ENCODE results near the gene PCSK7. TPM values are rescaled to one million over a fixed set of nuclear protein-coding genes. Genes with fewer than 3 reads are reported as not detected.
A peak's percentile ranks its signal among the peaks of the same experiment; 100 is the strongest.
"Not testable (repeated sequence)": the region's sequence is repeated elsewhere in the genome, so short reads cannot be mapped to it uniquely, and the experiment has no call there.

The PCSK7 gene
- total RNA-seq, 1 donor from 2014 or later: 35.1 TPM

GRCh38 chr11:117218133-117218915 is 13.5 kb downstream of the PCSK7 start:
- DNase-seq (ENCODE audit: low read depth in 2 of 2): peak in 1 of 2 donors; percentile 73

DNA sequence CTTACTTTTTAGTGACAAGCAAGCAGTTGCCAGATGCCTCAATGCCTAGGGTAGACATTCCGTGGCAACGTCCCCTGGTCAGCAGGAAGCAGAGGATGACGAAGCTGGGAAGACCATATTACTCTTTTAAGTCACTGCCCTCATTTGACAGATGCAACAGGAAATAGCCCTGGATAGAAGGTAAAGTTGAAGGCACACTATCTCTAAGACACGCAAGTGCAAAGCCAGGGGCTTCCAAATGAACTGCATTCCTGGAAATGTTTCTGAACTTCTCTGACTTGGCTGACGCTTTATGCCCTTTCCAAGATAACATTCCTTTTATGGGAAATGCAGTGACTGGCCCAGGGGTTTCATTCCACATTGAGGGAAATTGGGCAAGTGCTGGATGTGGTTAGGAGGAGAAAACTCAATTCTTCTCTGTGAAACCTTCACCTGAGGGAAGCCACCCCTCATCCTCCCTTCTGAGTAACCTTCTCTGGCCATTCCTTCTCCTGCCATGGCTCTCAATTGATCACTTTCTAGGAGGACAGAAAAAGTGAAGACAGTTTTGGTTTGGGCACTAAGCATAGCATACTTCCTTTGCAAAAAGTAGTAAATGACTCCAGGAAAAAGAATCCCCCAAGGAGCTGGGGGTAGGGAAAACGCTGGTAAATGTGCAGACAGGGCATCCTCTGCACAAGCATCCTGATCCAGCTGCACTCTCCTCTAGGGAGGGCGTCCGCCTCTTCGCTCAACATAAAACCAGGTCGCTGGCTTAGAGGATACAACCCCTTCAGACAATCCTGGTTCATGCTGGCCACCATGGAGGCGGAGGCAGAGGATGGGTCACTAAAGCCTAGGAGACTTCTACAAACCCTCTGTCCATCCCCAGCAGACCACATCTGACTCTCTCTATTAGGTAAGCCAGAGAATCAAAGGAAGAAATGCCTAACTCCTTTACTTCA is 14.5 kb downstream of the PCSK7 start:
- DNase-seq (ENCODE audit: low read depth in 2 of 2): peak in 1 of 2 donors; percentile 81

- no peak for DNase-seq (ENCODE audit: low read depth in 2 of 2)
Observed at GRCh38 chr11:117214404-117215110, 17.3 kb downstream of the PCSK7 start.

DNA sequence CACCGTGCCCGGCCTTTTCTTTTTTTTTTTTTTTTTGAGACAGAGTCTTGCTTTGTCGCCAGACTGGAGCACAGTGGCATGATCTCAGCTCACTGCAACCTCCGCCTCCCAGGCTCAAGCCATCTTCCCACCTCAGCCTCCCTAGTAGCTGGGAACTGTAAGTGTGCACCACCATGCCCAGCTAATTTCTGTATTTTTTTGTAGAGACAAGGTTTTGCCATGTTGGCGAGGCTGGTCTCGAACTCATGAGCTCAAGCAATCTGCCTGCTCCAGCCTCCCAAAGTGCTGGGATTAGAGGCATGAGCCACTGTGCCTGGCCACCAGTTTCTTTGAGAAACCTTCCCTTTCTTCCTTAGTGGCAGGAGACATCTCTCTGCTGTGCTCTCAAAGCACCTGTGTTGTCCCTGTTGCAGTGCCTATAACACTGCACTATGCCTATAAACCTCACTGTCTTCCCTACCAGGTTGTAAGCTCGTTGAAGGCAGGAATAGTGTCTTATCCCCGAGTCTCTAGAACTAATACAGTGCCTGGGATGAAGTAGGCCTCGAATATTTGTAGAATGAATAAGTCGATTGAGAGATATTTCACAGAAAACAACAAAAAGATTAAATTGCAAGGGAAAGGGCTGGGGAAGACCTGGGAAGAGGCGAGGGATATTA is 19.0 kb downstream of the PCSK7 start:
- DNase-seq (ENCODE audit: low read depth in 2 of 2): no peak

DNA sequence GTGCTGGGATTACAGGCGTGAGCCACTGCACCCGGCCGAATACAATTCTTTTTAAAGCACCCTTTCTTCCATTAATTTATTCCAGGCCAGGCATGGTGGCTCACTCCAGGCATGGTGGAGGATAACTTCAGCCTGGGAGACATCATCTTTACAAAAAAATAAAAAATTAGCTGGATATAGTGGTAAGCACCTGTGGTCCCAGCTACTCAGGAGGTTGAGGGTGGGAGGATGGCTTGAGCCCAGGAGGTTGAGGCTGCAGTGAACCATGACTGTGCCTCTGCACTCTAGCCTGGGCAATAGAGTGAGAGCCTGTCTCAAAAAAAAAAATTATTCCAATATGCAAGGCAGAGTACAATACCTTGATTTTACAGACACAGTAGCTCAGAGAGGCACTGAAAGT is 21.3 kb downstream of the PCSK7 start:
- no peak for DNase-seq (ENCODE audit: low read depth in 2 of 2)

- DNase-seq (ENCODE audit: low read depth in 2 of 2): not testable (repeated sequence)
Observed at GRCh38 chr11:117209351-117210125, 22.3 kb downstream of the PCSK7 start.

DNA sequence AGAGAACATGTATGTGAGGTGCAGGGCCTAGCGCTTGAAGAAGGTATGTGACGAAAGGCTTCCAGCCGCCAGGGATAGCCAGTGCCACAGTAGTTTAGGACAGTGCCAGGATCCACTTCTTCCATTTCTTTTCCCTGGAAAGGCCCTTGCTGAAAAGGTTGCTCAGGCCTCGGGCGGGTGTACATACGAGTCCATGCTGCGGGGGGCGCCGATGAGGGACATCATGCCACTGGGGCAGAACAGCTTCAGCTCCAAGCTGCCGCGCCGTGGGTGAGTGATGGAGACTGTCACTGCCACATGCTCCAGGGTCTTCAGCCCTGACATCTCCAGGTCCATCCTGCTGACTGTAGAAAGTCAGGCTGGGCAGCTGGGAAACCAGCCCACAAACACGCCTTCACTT is 23.2 kb downstream of the PCSK7 start:
- DNase-seq (ENCODE audit: low read depth in 2 of 2): not testable (repeated sequence)

- not testable (repeated sequence) for DNase-seq (ENCODE audit: low read depth in 2 of 2)
Observed at GRCh38 chr11:117207481-117207880, 24.4 kb downstream of the PCSK7 start.

- DNase-seq (ENCODE audit: low read depth in 2 of 2): not testable (repeated sequence)
Observed at GRCh38 chr11:117206859-117207258, 25.0 kb downstream of the PCSK7 start.

GRCh38 chr11:117206111-117206510 is 25.8 kb downstream of the PCSK7 start:
- DNase-seq (ENCODE audit: low read depth in 2 of 2): not testable (repeated sequence)

- no peak for DNase-seq (ENCODE audit: low read depth in 2 of 2)
Observed at GRCh38 chr11:117205211-117205818, 26.6 kb downstream of the PCSK7 start.

DNA sequence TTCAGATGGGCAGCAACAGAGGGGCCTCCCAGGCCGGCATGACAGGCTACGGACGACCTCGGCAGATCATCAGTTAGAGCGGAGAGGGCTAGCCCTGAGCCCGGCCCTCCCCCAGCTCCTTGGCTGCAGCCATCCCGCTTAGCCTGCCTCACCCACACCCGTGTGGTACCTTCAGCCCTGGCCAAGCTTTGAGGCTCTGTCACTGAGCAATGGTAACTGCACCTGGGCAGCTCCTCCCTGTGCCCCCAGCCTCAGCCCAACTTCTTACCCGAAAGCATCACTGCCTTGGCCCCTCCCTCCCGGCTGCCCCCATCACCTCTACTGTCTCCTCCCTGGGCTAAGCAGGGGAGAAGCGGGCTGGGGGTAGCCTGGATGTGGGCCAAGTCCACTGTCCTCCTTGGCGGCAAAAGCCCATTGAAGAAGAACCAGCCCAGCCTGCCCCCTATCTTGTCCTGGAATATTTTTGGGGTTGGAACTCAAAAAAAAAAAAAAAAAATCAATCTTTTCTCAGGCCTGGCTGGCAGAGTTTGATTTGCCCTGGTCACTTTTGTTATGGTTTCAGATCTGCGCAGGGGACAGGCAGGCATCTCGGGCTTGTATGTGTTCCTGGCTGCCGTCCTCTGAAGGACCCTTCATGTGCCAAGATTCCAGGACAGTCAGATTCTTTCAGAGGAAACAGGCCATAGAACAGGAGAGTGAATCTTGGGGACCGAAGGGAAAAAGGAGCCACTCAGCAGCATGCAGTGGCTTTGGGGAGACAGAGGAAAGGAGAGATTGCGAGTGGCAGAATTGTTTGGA is 27.4 kb downstream of the PCSK7 start:
- no peak for DNase-seq (ENCODE audit: low read depth in 2 of 2)

DNA sequence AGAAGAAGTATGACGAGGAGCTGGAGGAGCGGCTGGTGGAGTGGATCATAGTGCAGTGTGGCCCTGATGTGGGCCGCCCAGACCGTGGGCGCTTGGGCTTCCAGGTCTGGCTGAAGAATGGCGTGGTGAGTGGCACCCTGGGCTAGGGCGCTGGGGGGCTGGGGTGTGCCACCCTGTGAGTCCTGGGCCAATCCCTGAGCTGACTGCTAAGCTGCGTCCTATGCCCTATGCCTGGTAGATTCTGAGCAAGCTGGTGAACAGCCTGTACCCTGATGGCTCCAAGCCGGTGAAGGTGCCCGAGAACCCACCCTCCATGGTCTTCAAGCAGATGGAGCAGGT is 28.8 kb downstream of the PCSK7 start:
- DNase-seq (ENCODE audit: low read depth in 2 of 2): no peak

GRCh38 chr11:117202386-117203068 is 29.3 kb downstream of the PCSK7 start:
- DNase-seq (ENCODE audit: low read depth in 2 of 2): no peak

GRCh38 chr11:117201658-117202305 is 30.1 kb downstream of the PCSK7 start:
- no peak for DNase-seq (ENCODE audit: low read depth in 2 of 2)

GRCh38 chr11:117200813-117201657 is 30.8 kb downstream of the PCSK7 start:
- DNase-seq (ENCODE audit: low read depth in 2 of 2): peak in 1 of 2 donors; percentile 31
